ENCODE data around the gene TCP1. TPM values are rescaled to one million over a fixed set of nuclear protein-coding genes. Genes with fewer than 3 reads are reported as not detected.

The TCP1 gene
- total and polyA plus RNA-seq, 2 donors (not counting 3 experiments of a cell fraction or from before 2014, with no cell fraction given), result 168 to 302 TPM

DNA sequence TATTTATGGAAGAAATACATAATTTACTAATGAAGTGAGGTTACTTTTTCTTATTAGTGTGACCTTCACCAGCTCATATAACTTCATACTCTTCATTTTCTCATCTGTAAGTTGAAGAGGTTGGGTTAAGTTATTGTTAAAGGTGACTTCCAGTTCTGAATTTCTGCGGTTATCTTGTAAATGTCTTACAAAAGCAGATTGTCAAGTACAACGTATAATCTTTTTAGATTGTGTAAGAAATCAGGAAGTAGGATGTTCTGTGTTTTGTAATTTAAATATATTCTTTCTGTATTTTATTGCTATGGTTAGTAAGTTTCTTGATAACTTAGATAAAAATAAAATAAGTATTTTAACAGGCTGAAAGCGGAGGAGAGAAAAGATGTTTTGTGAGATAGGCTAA is 50.1 kb downstream of the TCP1 start:
- TF ChIP-seq, protein P1, sequence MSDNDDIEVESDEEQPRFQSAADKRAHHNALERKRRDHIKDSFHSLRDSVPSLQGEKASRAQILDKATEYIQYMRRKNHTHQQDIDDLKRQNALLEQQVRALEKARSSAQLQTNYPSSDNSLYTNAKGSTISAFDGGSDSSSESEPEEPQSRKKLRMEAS (IDR thresholded peaks at IDR 0.05; ENCODE audit: insufficient read depth, insufficient read length), result no peak
- TF ChIP-seq CTCF (IDR thresholded peaks at IDR 0.05; ENCODE audit: extremely low read depth in 1 of 2, insufficient read depth in 1 of 2, low read depth in 1 of 2, low read length in 2 of 2) (no peak), EZH2 (IDR thresholded peaks at IDR 0.05; ENCODE audit: borderline replicate concordance, low read depth, low read length, severe bottlenecking) (no peak), MYC (IDR thresholded peaks at IDR 0.05; ENCODE audit: low read depth, low read length) (no peak), POLR2A (IDR thresholded peaks at IDR 0.05; ENCODE audit: low read depth, low read length) (no peak), JUN (IDR thresholded peaks at IDR 0.05; ENCODE audit: borderline replicate concordance, insufficient read depth, insufficient read length, low read depth) (no peak), GATA2 (IDR thresholded peaks at IDR 0.05; ENCODE audit: insufficient read depth, insufficient read length, low read depth, low read length) (no peak), POLR2AphosphoS5 (IDR thresholded peaks at IDR 0.05; ENCODE audit: insufficient read depth, low read depth, low read length) (no peak), FOS (IDR thresholded peaks at IDR 0.05; ENCODE audit: borderline replicate concordance, insufficient read depth, low read length) (no peak)
- DNase-seq (ENCODE audit: low read depth, low spot score) (no peak), FAIRE-seq (no peak)
- Histone ChIP-seq H4K20me1 (replicated peaks; ENCODE audit: control insufficient read depth, extremely low read depth, insufficient read depth, low read length) (peaks cover 6% of the 10 kb centered on the region), H3K27me3 (ENCODE audit: control insufficient read depth in 2 of 2, insufficient read depth in 2 of 2, low read length in 2 of 2) (no peaks in the 10 kb centered on the region), H3K27ac (ENCODE audit: insufficient read depth, low read depth, low read length) (no peak overlapping the region), H3K36me3 (ENCODE audit: control insufficient read depth in 2 of 2, extremely low read depth in 1 of 2, insufficient read depth in 2 of 2, low read length in 2 of 2) (peaks cover 8 to 33% of the 10 kb centered on the region in 2 experiments), H3K79me2 (ENCODE audit: control insufficient read depth, insufficient read depth, low read length) (peaks cover 83% of the 10 kb centered on the region), H3K4me1 (ENCODE audit: control insufficient read depth, extremely low read depth, insufficient read depth, low read length) (no peaks in the 10 kb centered on the region), H3K4me2 (ENCODE audit: insufficient read depth, low read length) (no peak overlapping the region), H3K9me1 (replicated peaks; ENCODE audit: control insufficient read depth, extremely low read depth, insufficient read depth, low read length) (no peaks in the 10 kb centered on the region), H2AFZ (ENCODE audit: low read depth, low read length) (no peak overlapping the region), H3K4me3 (replicated peaks in 1 of 3; ENCODE audit: insufficient read depth in 1 of 3, low read depth in 1 of 3, low read length in 3 of 3) (no peak overlapping the region), H3K9me3 (replicated peaks; ENCODE audit: control insufficient read depth, insufficient read depth, low read length) (no peaks in the 10 kb centered on the region), H3K9ac (replicated peaks; ENCODE audit: extremely low read depth, insufficient read depth, low read length) (no peak overlapping the region)
- ChIA-PET POLR2A (no interaction called here), CTCF (no interaction called here)
- dilution Hi-C loops (cut with MboI; ENCODE audit: extremely low pct_ligation_motif_present, low sequenced_read_pairs) (no loop called here), intact Hi-C loops (cut with micrococcal nuclease) (no loop called here)
- BruUV-seq (replicated peaks), result no TSS peak
